Osteoblast (primary cell): ENCODE data around the gene GCK. TPM values are rescaled to one million over a fixed set of nuclear protein-coding genes. Genes with fewer than 3 reads are reported as not detected.
A peak's percentile ranks its signal among the peaks of the same experiment; 100 is the strongest.

Experiments used
- DNase-seq: peaks from one replicate; pipeline ENCODE4 v3.0.0; 2011; ENCODE audit warnings: low spot score, mixed read lengths; ENCODE audit not compliant: insufficient read length; ENCODE audit errors: missing footprints
- H2AFZ ChIP-seq: 2 replicates; pipeline ENCODE4 v1.6.0; 2011; ENCODE audit warnings: mild to moderate bottlenecking, low read length
- H3K27ac ChIP-seq: 2 replicates; pipeline ENCODE4 v1.5.1; 2011; ENCODE audit warnings: mild to moderate bottlenecking, low read depth, low read length, moderate library complexity
- H3K27me3 ChIP-seq: 2 replicates; pipeline ENCODE4 v1.6.0; 2012; ENCODE audit warnings: mild to moderate bottlenecking, control low read depth, inconsistent platforms, low read length, moderate library complexity; ENCODE audit not compliant: insufficient read depth
- H3K36me3 ChIP-seq: 2 replicates; pipeline ENCODE4 v1.5.1; 2011; ENCODE audit warnings: mild to moderate bottlenecking, low read length, control low read depth, moderate library complexity; ENCODE audit not compliant: insufficient read depth
- H3K4me1 ChIP-seq: 2 replicates; pipeline ENCODE4 v1.5.1; 2011; ENCODE audit warnings: mild to moderate bottlenecking, low read length, control low read depth, moderate library complexity; ENCODE audit not compliant: insufficient read depth
- H3K4me2 ChIP-seq: 2 replicates; pipeline ENCODE4 v1.6.0; 2011; ENCODE audit warnings: mild to moderate bottlenecking, low read length; ENCODE audit not compliant: insufficient read depth
- H3K4me3 ChIP-seq: fragments of 200-600 bp; sonication (generic); 3 replicates; pipeline ENCODE4 v1.5.1; 2012; ENCODE audit warnings: mild to moderate bottlenecking, low read length, inconsistent platforms; ENCODE audit not compliant: insufficient read depth
- H3K79me2 ChIP-seq: 2 replicates; pipeline ENCODE4 v1.6.0; 2012; ENCODE audit warnings: mild to moderate bottlenecking, low read length, control low read depth, inconsistent platforms; ENCODE audit not compliant: insufficient read depth
- H3K9me3 ChIP-seq: 2 replicates; pipeline ENCODE4 v1.5.1; 2011; ENCODE audit warnings: low read depth, low read length, control low read depth
- H4K20me1 ChIP-seq: 2 replicates; pipeline ENCODE4 v1.6.0; 2012; ENCODE audit warnings: mild to moderate bottlenecking, low read length, control low read depth; ENCODE audit not compliant: insufficient read depth
- total RNA-seq: library from RNA; depleted of rRNA; stranded (reverse); fragments of >200 nt; gene quantifications from 2 replicates; pipeline ENCODE4 v1.2.3, GENCODE V29; 2012
- TF ChIP-seq, protein P1 (sequence below): IDR thresholded peaks from 2 replicates; pipeline ENCODE4 v1.5.1; 2011; ENCODE audit warnings: mild to moderate bottlenecking, low read depth, low read length, moderate library complexity; ENCODE audit errors: extremely low read depth

Gene GCK
- total RNA-seq, 1 donor: not detected

DNA sequence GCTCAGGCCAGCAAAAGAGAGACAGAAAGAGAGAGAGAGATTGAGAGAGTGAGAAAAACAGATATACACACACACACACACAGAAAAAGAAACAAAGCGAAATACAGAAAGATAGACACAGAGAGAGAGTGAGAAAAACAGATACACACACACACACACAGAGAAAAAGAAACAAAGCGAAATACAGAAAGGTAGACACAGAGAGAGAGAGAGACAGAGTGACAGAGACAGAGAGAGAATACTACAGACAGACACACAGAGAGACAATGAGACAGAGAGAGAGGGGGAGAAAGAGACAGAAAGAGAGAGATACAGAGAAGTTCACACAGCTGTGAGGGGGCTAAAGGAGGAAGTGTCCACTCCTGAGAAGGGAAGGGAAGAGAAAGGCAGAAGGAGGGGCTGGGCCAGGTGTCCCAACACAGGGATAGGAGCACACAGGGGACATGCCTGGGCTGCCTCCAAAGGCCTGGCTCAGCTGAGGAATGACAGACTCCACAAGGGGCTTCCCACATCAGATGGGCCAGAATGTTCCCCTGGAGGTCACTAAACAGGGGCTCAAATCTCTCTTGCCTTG is 4.3 kb downstream of the GCK start:
- Histone ChIP-seq H3K27ac (no peak overlapping the region), H3K4me3 (no peak overlapping the region), H3K27me3 (peaks cover 27% of the 10 kb centered on the region), H3K4me1 (peaks cover 12% of the 10 kb centered on the region), H3K79me2 (no peaks in the 10 kb centered on the region), H3K36me3 (no peaks in the 10 kb centered on the region), H3K9me3 (peaks cover 8% of the 10 kb centered on the region), H3K4me2 (peak overlapping the region; percentile 38), H4K20me1 (no peaks in the 10 kb centered on the region), H2AFZ (peak overlapping the region; percentile 23)
- no peak for DNase-seq
- TF ChIP-seq, protein P1, sequence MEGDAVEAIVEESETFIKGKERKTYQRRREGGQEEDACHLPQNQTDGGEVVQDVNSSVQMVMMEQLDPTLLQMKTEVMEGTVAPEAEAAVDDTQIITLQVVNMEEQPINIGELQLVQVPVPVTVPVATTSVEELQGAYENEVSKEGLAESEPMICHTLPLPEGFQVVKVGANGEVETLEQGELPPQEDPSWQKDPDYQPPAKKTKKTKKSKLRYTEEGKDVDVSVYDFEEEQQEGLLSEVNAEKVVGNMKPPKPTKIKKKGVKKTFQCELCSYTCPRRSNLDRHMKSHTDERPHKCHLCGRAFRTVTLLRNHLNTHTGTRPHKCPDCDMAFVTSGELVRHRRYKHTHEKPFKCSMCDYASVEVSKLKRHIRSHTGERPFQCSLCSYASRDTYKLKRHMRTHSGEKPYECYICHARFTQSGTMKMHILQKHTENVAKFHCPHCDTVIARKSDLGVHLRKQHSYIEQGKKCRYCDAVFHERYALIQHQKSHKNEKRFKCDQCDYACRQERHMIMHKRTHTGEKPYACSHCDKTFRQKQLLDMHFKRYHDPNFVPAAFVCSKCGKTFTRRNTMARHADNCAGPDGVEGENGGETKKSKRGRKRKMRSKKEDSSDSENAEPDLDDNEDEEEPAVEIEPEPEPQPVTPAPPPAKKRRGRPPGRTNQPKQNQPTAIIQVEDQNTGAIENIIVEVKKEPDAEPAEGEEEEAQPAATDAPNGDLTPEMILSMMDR: no peak

DNA sequence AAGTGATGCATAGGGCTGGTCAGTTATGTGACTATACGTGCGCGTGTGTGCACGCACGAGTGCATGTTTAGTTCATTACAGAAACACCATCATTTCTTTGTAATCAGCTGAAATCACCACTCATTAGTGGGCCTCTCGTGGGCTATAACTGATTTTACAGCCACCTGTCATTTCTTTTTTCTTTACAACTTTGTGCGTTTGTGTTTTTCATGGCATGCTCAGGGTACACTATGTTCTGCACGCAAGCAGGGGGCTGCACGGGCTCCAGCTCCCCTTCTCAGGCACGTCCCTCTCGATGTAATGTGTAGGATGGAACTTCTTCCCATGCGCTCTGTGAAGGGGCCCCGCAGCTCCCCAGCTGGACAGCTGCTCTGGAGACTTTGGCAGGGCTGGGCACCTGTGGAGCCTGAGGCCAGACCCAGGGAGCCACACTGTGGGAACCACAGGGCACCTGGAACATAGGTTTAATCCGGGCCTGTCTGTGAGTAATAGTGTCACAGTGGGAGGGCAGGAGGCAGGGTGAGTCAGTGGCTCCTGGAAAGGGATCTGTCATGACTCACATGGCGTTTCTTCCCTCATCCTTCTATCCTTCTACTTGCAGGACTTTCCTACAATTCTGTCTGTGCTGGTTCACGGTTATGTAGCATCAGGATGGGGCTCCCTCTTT is 4.9 kb downstream of the GCK start:
- Histone ChIP-seq H4K20me1 (no peaks in the 10 kb centered on the region), H3K36me3 (no peaks in the 10 kb centered on the region), H3K27ac (no peak overlapping the region), H3K9me3 (peaks cover 8% of the 10 kb centered on the region), H2AFZ (no peak overlapping the region), H3K4me3 (no peak overlapping the region), H3K4me2 (peak overlapping the region; percentile 38), H3K27me3 (peaks cover 26% of the 10 kb centered on the region), H3K79me2 (no peaks in the 10 kb centered on the region), H3K4me1 (peaks cover 12% of the 10 kb centered on the region)
- TF ChIP-seq, protein P1: no peak
- peak; percentile 93 for DNase-seq

GRCh38 chr7:44183386-44183785 is 5.9 kb downstream of the GCK start:
- H3K4me1 ChIP-seq: peaks cover 12% of the 10 kb centered on the region
- H3K36me3 ChIP-seq: no peaks in the 10 kb centered on the region
- no peak overlapping the region for H3K4me3 ChIP-seq
- H3K4me2 ChIP-seq: no peak overlapping the region
- TF ChIP-seq, protein P1: no peak
- H3K27ac ChIP-seq: no peak overlapping the region
- H4K20me1 ChIP-seq: no peaks in the 10 kb centered on the region
- H3K9me3 ChIP-seq: peaks cover 8% of the 10 kb centered on the region
- peaks cover 23% of the 10 kb centered on the region for H3K27me3 ChIP-seq
- H2AFZ ChIP-seq: no peak overlapping the region
- H3K79me2 ChIP-seq: no peaks in the 10 kb centered on the region
- no peak for DNase-seq

DNA sequence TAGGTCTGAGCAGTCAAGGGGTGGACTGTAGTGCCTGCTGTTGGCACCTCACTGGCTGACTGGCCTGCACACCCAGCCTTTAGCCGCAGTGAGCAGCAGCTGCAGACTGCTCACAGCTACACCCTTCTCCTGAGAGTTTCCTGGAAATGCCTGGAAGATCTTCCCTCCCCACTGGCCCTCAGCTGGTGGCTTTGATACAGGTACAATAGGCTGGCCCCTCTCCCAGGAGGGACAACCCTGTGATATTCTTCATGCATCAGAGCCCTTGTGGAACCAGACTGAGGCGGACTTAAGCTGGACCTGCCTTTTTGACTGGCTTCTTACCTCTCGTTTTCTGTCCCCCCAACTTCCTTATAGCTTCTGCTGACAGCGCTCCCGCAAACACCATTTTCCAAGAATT is 6.4 kb downstream of the GCK start:
- no peaks in the 10 kb centered on the region for H4K20me1 ChIP-seq
- no peaks in the 10 kb centered on the region for H3K79me2 ChIP-seq
- H2AFZ ChIP-seq: no peak overlapping the region
- H3K4me2 ChIP-seq: no peak overlapping the region
- no peaks in the 10 kb centered on the region for H3K36me3 ChIP-seq
- DNase-seq: no peak
- H3K4me1 ChIP-seq: peaks cover 17% of the 10 kb centered on the region
- H3K27me3 ChIP-seq: peaks cover 23% of the 10 kb centered on the region
- peaks cover 8% of the 10 kb centered on the region for H3K9me3 ChIP-seq
- H3K4me3 ChIP-seq: no peak overlapping the region
- no peak overlapping the region for H3K27ac ChIP-seq
- TF ChIP-seq, protein P1: no peak
